Neural cell (in vitro differentiated cells): ENCODE data around the gene OR6P1. TPM values are rescaled to one million over a fixed set of nuclear protein-coding genes. Genes with fewer than 3 reads are reported as not detected.

Source experiments
- H2AFZ ChIP-seq: fragments of 200-600, 300-800 bp; sonication (generic), shearing (Covaris generic); 2 replicates; pipeline ENCODE4 v1.6.0; 2014; ENCODE audit warnings: low read depth, mild to moderate bottlenecking, antibody characterized with exemption, low read length, moderate library complexity
- H3F3A ChIP-seq: fragments of 200-600 bp; shearing (Covaris generic); 2 replicates; pipeline ENCODE4 v1.6.1; 2016; ENCODE audit warnings: mild to moderate bottlenecking, moderate library complexity, mixed read lengths, antibody characterized with exemption, low read length; ENCODE audit not compliant: insufficient read depth, poor library complexity, severe bottlenecking
- H3K27ac ChIP-seq: fragments of 200-600, 300-800 bp; sonication (generic), shearing (Covaris generic); 2 replicates; pipeline ENCODE4 v1.5.1; 2014; ENCODE audit warnings: mild to moderate bottlenecking, low read length, moderate library complexity
- H3K27me3 ChIP-seq: fragments of 300-800, 200-600 bp; sonication (generic), shearing (Covaris generic); 2 replicates; pipeline ENCODE4 v1.6.0; 2014; ENCODE audit warnings: mild to moderate bottlenecking, low read depth, low read length, moderate library complexity; ENCODE audit not compliant: insufficient read depth
- H3K36me3 ChIP-seq: fragments of 300-800, 200-600 bp; sonication (generic), shearing (Covaris generic); 2 replicates; pipeline ENCODE4 v1.5.1; 2014; ENCODE audit warnings: mild to moderate bottlenecking, antibody characterized with exemption, low read length, moderate library complexity; ENCODE audit not compliant: insufficient read depth
- H3K4me2 ChIP-seq: fragments of 300-800, 200-600 bp; sonication (generic), shearing (Covaris generic); 2 replicates; pipeline ENCODE4 v1.6.0; 2014; ENCODE audit warnings: mild to moderate bottlenecking, low read length
- H3K4me3 ChIP-seq: fragments of 300-800, 200-600 bp; sonication (generic), shearing (Covaris generic); 2 replicates; pipeline ENCODE4 v1.5.1; 2014; ENCODE audit warnings: mild to moderate bottlenecking, low read length, moderate library complexity
- H3K79me2 ChIP-seq: fragments of 200-600 bp; shearing (Covaris generic); replicated peaks from 2 replicates; pipeline ENCODE4 v1.6.0; 2014; ENCODE audit warnings: mild to moderate bottlenecking, low read length, moderate library complexity; ENCODE audit not compliant: insufficient read depth
- H3K9ac ChIP-seq: fragments of 300-800, 200-600 bp; sonication (generic), shearing (Covaris generic); 2 replicates; pipeline ENCODE4 v1.6.1; 2016; ENCODE audit warnings: mild to moderate bottlenecking, low read length, mixed read lengths
- H3K9me2 ChIP-seq: fragments of 200-600 bp; shearing (Covaris generic); 2 replicates; pipeline ENCODE4 v1.6.1; 2016; ENCODE audit warnings: mild to moderate bottlenecking, low read length, mixed read lengths; ENCODE audit not compliant: insufficient read depth
- H3K9me3 ChIP-seq: fragments of 200-600, 300-800 bp; sonication (generic), shearing (Covaris generic); 2 replicates; pipeline ENCODE4 v1.6.1; 2016; ENCODE audit warnings: mild to moderate bottlenecking, mixed run types, low read length, moderate library complexity, mixed read lengths
- H4K20me1 ChIP-seq: fragments of 200-600 bp; shearing (Covaris generic); 2 replicates; pipeline ENCODE4 v1.6.1; 2016; ENCODE audit warnings: mild to moderate bottlenecking, mixed run types; ENCODE audit not compliant: insufficient read depth
- CTCF ChIP-seq: fragments of 450-650 bp; IDR thresholded peaks from 2 replicates; pipeline ENCODE4 v1.5.1; 2014; ENCODE audit warnings: antibody characterized with exemption, mild to moderate bottlenecking, moderate library complexity; ENCODE audit not compliant: poor library complexity, severe bottlenecking
- EZH2 ChIP-seq: fragments of 200-600, 300-800 bp; shearing (Covaris generic), sonication (generic); IDR thresholded peaks from 2 replicates; pipeline ENCODE4 v1.6.1; 2014; ENCODE audit warnings: antibody characterized with exemption, low read length, borderline replicate concordance, mild to moderate bottlenecking; ENCODE audit not compliant: insufficient read depth, poor library complexity, severe bottlenecking
- RAD21 ChIP-seq: fragments of 450-650 bp; conservative IDR thresholded peaks from 2 replicates; pipeline ENCODE4 v1.6.1; 2014; ENCODE audit warnings: antibody characterized with exemption, mild to moderate bottlenecking, moderate library complexity
- REST ChIP-seq: IDR thresholded peaks from 2 replicates; pipeline ENCODE4 v1.6.1; 2012; ENCODE audit warnings: borderline replicate concordance
- SMC3 ChIP-seq: fragments of 450-650 bp; conservative IDR thresholded peaks from 2 replicates; pipeline ENCODE4 v1.6.1; 2014; ENCODE audit warnings: antibody characterized with exemption, mild to moderate bottlenecking, moderate library complexity; ENCODE audit not compliant: poor library complexity
- TAF1 ChIP-seq: IDR thresholded peaks from 2 replicates; pipeline ENCODE4 v1.6.1; 2012; ENCODE audit warnings: low read depth
- polyA plus RNA-seq: library from polyadenylated mRNA; depleted of rRNA; stranded (reverse); fragments of >200 nt; gene quantifications from 2 replicates; pipeline ENCODE4 v1.2.3, GENCODE V29; 2014

Gene OR6P1
- polyA plus RNA-seq, 1 donor from 2014 or later: not detected

GRCh38 chr1:158583962-158584361 is 13.6 kb upstream of the OR6P1 start:
- Histone ChIP-seq H3K4me2 (no peak overlapping the region), H3K36me3 (no peaks in the 10 kb centered on the region), H3K79me2 (no peaks in the 10 kb centered on the region), H3K9me3 (no peaks in the 10 kb centered on the region), H3K4me3 (no peak overlapping the region), H3K9me2 (no peaks in the 10 kb centered on the region), H4K20me1 (no peaks in the 10 kb centered on the region), H3K9ac (no peak overlapping the region), H3K27ac (no peak overlapping the region), H3K27me3 (no peaks in the 10 kb centered on the region), H2AFZ (no peak overlapping the region), H3F3A (no peaks in the 10 kb centered on the region)
- no peak for TF ChIP-seq TAF1

- Histone ChIP-seq H3K9me3 (no peaks in the 10 kb centered on the region), H3K4me3 (no peak within 1 kb of the TSS), H4K20me1 (no peaks in the 10 kb centered on the region), H3K36me3 (no peaks in the 10 kb centered on the region), H3K79me2 (no peaks in the 10 kb centered on the region), H3K4me2 (no peak within 1 kb of the TSS), H3K9ac (no peak within 1 kb of the TSS), H2AFZ (no peak within 1 kb of the TSS), H3F3A (no peaks in the 10 kb centered on the region), H3K27ac (no peak within 1 kb of the TSS), H3K9me2 (no peaks in the 10 kb centered on the region), H3K27me3 (no peaks in the 10 kb centered on the region)
- TF ChIP-seq TAF1 (no peak), EZH2 (no peak), SMC3 (no peak), REST (no peak), CTCF (no peak)
Measured at GRCh38 chr1:158579733-158580132, 9.4 kb upstream of the OR6P1 start, which contains the start of gene OR10X1. Gene OR10X1 (minus strand): TSS chr1:158579899. CDS start chr1:158579899, 0 bp downstream.

DNA sequence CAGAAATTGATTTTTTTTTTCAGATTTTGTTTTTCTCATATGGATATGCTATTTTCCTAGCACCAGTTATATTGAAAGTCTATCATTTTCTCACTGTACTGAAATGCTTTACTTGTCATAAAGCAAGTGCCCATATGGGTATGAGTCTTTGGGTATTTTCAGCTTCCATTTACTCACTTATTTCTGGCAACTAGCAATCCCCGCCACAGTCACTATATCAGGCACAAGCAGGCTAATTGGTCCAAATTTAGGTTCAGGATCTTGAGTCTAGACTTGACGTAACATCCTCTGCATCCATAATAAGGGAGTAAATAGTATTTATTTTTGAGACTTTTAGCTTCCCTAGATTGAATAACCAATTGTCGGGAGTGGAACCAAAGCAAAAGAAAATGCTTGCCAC is 7.2 kb upstream of the OR6P1 start:
- Histone ChIP-seq H3K9me3 (no peaks in the 10 kb centered on the region), H3K9me2 (no peaks in the 10 kb centered on the region), H3K4me2 (no peak overlapping the region), H3K9ac (no peak overlapping the region), H3K79me2 (no peaks in the 10 kb centered on the region), H3K27ac (no peak overlapping the region), H3F3A (no peaks in the 10 kb centered on the region), H2AFZ (no peak overlapping the region), H3K4me3 (no peak overlapping the region), H3K36me3 (no peaks in the 10 kb centered on the region), H4K20me1 (no peaks in the 10 kb centered on the region), H3K27me3 (no peaks in the 10 kb centered on the region)
- no peak for TF ChIP-seq RAD21
- no peak for TF ChIP-seq EZH2
